ENCODE measurements around the gene WDR17. TPM values are rescaled to one million over a fixed set of nuclear protein-coding genes. Genes with fewer than 3 reads are reported as not detected.

WDR17 gene
- total RNA-seq, 5 donors from 2014 or later (not counting 1 experiment from before 2014, with no cell fraction given) = 0.92 to 2.0 (median 0.98) TPM

DNA sequence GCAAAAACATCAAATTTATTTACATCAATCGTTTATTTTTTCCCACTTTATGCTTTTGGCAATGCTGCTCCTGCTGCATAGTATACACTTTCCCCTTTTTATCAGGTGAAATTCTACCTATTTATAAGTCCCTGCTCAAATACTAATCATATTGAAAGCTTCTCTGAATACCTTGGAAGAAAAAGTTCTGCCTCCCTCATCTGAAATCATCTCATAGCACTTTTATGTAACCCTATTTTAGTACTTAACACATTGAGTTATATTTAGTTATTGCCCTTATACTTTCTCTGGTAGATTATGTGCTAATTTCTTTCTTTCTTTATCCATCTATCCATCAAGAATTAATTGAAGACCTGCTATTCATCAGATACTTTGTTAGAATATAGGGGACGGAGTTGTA, 1.1 kb upstream of the WDR17 start:
- CTCF ChIA-PET = no interaction called here

DNA sequence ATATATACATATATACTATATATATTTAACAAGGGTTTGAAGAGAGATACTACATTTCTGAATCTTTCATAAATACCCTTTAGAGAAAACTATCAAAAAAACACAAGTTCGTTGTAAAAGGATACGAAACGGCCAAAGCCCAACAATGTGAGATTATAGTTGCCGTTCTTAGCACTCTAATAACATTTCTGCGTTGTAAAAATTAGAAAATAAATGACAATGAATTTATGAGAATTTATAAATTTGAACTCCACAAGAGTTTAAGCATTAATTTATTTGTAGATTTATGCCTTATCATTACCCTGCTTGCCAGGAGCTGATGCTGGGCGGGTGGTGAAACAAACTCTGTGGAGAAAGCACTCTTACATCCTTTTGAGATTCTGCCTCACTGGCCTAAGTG, 1.1 kb downstream of the WDR17 start:
- H3K4me1 Mint-ChIP-seq = peaks cover 12 to 15% (median 12%) of the 10 kb centered on the region in 3 donors
- Histone ChIP-seq H3K4me3 (ENCODE audit: control insufficient read depth in 1 of 2, extremely low read depth in 1 of 2, low read length in 1 of 2) (no peak overlapping the region), H3K4me1 (ENCODE audit: control insufficient read depth in 1 of 2, extremely low read depth in 1 of 2, insufficient read depth in 2 of 2, low read length in 2 of 2) (peaks cover 4 to 9% of the 10 kb centered on the region in 2 experiments), H3K27ac (ENCODE audit: low read length) (no peak overlapping the region), H3K27me3 (replicated peaks in 1 of 2; ENCODE audit: control insufficient read depth in 2 of 2, extremely low read depth in 1 of 2, insufficient read depth in 2 of 2, low read length in 1 of 2) (peaks cover 0 to 7% of the 10 kb centered on the region in 2 experiments), H3K36me3 (ENCODE audit: control insufficient read depth in 2 of 2, extremely low read depth in 1 of 2, insufficient read depth in 1 of 2, low read length in 1 of 2) (no peaks in the 10 kb centered on the region), H3K9me3 (no peaks in the 10 kb centered on the region)
- POLR2A ChIA-PET = no interaction called here
- H3K4me3 Mint-ChIP-seq = no peak overlapping the region
- DNase-seq = no peak
- H3K27me3 Mint-ChIP-seq = peaks cover 8 to 12% of the 10 kb centered on the region in 2 donors
- ATAC-seq (replicated peaks in 1 of 4) = no peak
- no peak overlapping the region for H3K27ac Mint-ChIP-seq
- no peaks in the 10 kb centered on the region for H3K9me3 Mint-ChIP-seq
- CTCF ChIA-PET = no interaction called here
- no CpG with 5 or more reads among the region's 6 CpGs for WGBS (ENCODE audit: insufficient coverage)
- H3K36me3 Mint-ChIP-seq = no peaks in the 10 kb centered on the region

More for the DNA sequence above, 1.1 kb upstream of the WDR17 start:
- no peaks in the 10 kb centered on the region for H3K9me3 Mint-ChIP-seq
- ATAC-seq (replicated peaks in 1 of 4) = no peak
- WGBS (ENCODE audit: insufficient coverage) = 92% methylated on average over 1 of the region's 2 CpGs
- no peak overlapping the region for H3K27ac Mint-ChIP-seq
- H3K4me1 ChIP-seq (ENCODE audit: control insufficient read depth in 1 of 2, extremely low read depth in 1 of 2, insufficient read depth in 2 of 2, low read length in 2 of 2) = peaks cover 4 to 9% of the 10 kb centered on the region in 2 experiments
- peaks cover 12 to 15% (median 12%) of the 10 kb centered on the region in 3 donors for H3K4me1 Mint-ChIP-seq
- POLR2A ChIA-PET = interaction anchor here in 1 of 2 donors (0.6 kb wide), 1 partner anchor 11 kb away, joined by 3 read pairs; no protein-coding TSS in a partner anchor
- no peaks in the 10 kb centered on the region for H3K9me3 ChIP-seq
- H3K4me3 Mint-ChIP-seq = peak overlapping the region in 1 of 3 donors; percentile 89
- peaks cover 8 to 12% of the 10 kb centered on the region in 2 donors for H3K27me3 Mint-ChIP-seq
- H3K27ac ChIP-seq (ENCODE audit: low read length) = no peak overlapping the region
- H3K36me3 ChIP-seq (ENCODE audit: control insufficient read depth in 2 of 2, extremely low read depth in 1 of 2, insufficient read depth in 1 of 2, low read length in 1 of 2) = no peaks in the 10 kb centered on the region
- no peak for DNase-seq
- H3K4me3 ChIP-seq (ENCODE audit: control insufficient read depth in 1 of 2, extremely low read depth in 1 of 2, low read length in 1 of 2) = no peak overlapping the region
- H3K36me3 Mint-ChIP-seq = no peaks in the 10 kb centered on the region
- H3K27me3 ChIP-seq (replicated peaks in 1 of 2; ENCODE audit: control insufficient read depth in 2 of 2, extremely low read depth in 1 of 2, insufficient read depth in 2 of 2, low read length in 1 of 2) = peaks cover 0 to 7% of the 10 kb centered on the region in 2 experiments

GRCh38 chr4:176077561-176077960, 11.9 kb downstream of the WDR17 start:
- H3K4me3 ChIP-seq (ENCODE audit: control insufficient read depth in 1 of 2, extremely low read depth in 1 of 2, low read length in 1 of 2) = no peak overlapping the region
- ChIA-PET CTCF (interaction anchor here in 1 of 2 donors (0.7 kb wide), 1 partner anchor 247 kb away, joined by 4 read pairs; no protein-coding TSS in a partner anchor), POLR2A (no interaction called here)
- H3K27me3 Mint-ChIP-seq = peaks cover 0 to 3% of the 10 kb centered on the region in 2 donors
- H3K36me3 ChIP-seq (ENCODE audit: control insufficient read depth in 2 of 2, extremely low read depth in 1 of 2, insufficient read depth in 1 of 2, low read length in 1 of 2) = no peaks in the 10 kb centered on the region
- H3K27ac Mint-ChIP-seq = no peak overlapping the region
- H3K9me3 ChIP-seq = no peaks in the 10 kb centered on the region
- H3K36me3 Mint-ChIP-seq = no peaks in the 10 kb centered on the region
- H3K9me3 Mint-ChIP-seq = peaks cover 0 to 2% (median 0%) of the 10 kb centered on the region in 3 donors
- H3K27ac ChIP-seq (ENCODE audit: low read length) = no peak overlapping the region
- no peak overlapping the region for H3K4me3 Mint-ChIP-seq
- H3K4me1 Mint-ChIP-seq = no peaks in the 10 kb centered on the region
- ATAC-seq (replicated peaks in 1 of 4) (no peak), DNase-seq (no peak)
- H3K27me3 ChIP-seq (replicated peaks in 1 of 2; ENCODE audit: control insufficient read depth in 2 of 2, extremely low read depth in 1 of 2, insufficient read depth in 2 of 2, low read length in 1 of 2) = no peaks in the 10 kb centered on the region
- no peaks in the 10 kb centered on the region for H3K4me1 ChIP-seq (ENCODE audit: control insufficient read depth in 1 of 2, extremely low read depth in 1 of 2, insufficient read depth in 2 of 2, low read length in 2 of 2)

GRCh38 chr4:176084769-176085168, 19.1 kb downstream of the WDR17 start:
- no peaks in the 10 kb centered on the region for H3K36me3 Mint-ChIP-seq
- DNase-seq (no peak), ATAC-seq (replicated peaks in 1 of 4) (no peak)
- Histone ChIP-seq H3K4me1 (ENCODE audit: control insufficient read depth in 1 of 2, extremely low read depth in 1 of 2, insufficient read depth in 2 of 2, low read length in 2 of 2) (no peaks in the 10 kb centered on the region), H3K4me3 (ENCODE audit: control insufficient read depth in 1 of 2, extremely low read depth in 1 of 2, low read length in 1 of 2) (no peak overlapping the region), H3K9me3 (no peaks in the 10 kb centered on the region), H3K27me3 (replicated peaks in 1 of 2; ENCODE audit: control insufficient read depth in 2 of 2, extremely low read depth in 1 of 2, insufficient read depth in 2 of 2, low read length in 1 of 2) (no peaks in the 10 kb centered on the region), H3K36me3 (ENCODE audit: control insufficient read depth in 2 of 2, extremely low read depth in 1 of 2, insufficient read depth in 1 of 2, low read length in 1 of 2) (no peaks in the 10 kb centered on the region), H3K27ac (ENCODE audit: low read length) (no peak overlapping the region)
- H3K27ac Mint-ChIP-seq = no peak overlapping the region
- WGBS (ENCODE audit: insufficient coverage) = no CpG with 5 or more reads among the region's 2 CpGs
- no peaks in the 10 kb centered on the region for H3K9me3 Mint-ChIP-seq
- no peak overlapping the region for H3K4me3 Mint-ChIP-seq
- POLR2A ChIA-PET = no interaction called here
- H3K27me3 Mint-ChIP-seq = peaks cover 0 to 8% of the 10 kb centered on the region in 2 donors
- CTCF ChIA-PET = interaction anchor here in 1 of 2 donors (0.6 kb wide), 1 partner anchor 1108 kb away, joined by 3 read pairs; no protein-coding TSS in a partner anchor
- no peaks in the 10 kb centered on the region for H3K4me1 Mint-ChIP-seq

- Mint-ChIP-seq H3K27me3 (peaks cover 6 to 8% of the 10 kb centered on the region in 2 donors), H3K4me1 (no peaks in the 10 kb centered on the region), H3K27ac (no peak overlapping the region), H3K9me3 (peaks cover 0 to 12% (median 4%) of the 10 kb centered on the region in 3 donors), H3K36me3 (no peaks in the 10 kb centered on the region), H3K4me3 (no peak overlapping the region)
- H3K9me3 ChIP-seq = no peaks in the 10 kb centered on the region
- POLR2A ChIA-PET = no interaction called here
- no peaks in the 10 kb centered on the region for H3K27me3 ChIP-seq (replicated peaks in 1 of 2; ENCODE audit: control insufficient read depth in 2 of 2, extremely low read depth in 1 of 2, insufficient read depth in 2 of 2, low read length in 1 of 2)
- WGBS (ENCODE audit: insufficient coverage) = 53% methylated on average over 2 of the region's 2 CpGs
- no peak overlapping the region for H3K27ac ChIP-seq (ENCODE audit: low read length)
- DNase-seq (peak in 1 of 35 experiments; percentile 9), ATAC-seq (replicated peaks in 1 of 4) (no peak)
- CTCF ChIA-PET = no interaction called here
- H3K36me3 ChIP-seq (ENCODE audit: control insufficient read depth in 2 of 2, extremely low read depth in 1 of 2, insufficient read depth in 1 of 2, low read length in 1 of 2) = no peaks in the 10 kb centered on the region
- H3K4me3 ChIP-seq (ENCODE audit: control insufficient read depth in 1 of 2, extremely low read depth in 1 of 2, low read length in 1 of 2) = no peak overlapping the region
- no peaks in the 10 kb centered on the region for H3K4me1 ChIP-seq (ENCODE audit: control insufficient read depth in 1 of 2, extremely low read depth in 1 of 2, insufficient read depth in 2 of 2, low read length in 2 of 2)
These were observed 24.5 kb downstream of the WDR17 start for GRCh38 chr4:176090115-176090514.

DNA sequence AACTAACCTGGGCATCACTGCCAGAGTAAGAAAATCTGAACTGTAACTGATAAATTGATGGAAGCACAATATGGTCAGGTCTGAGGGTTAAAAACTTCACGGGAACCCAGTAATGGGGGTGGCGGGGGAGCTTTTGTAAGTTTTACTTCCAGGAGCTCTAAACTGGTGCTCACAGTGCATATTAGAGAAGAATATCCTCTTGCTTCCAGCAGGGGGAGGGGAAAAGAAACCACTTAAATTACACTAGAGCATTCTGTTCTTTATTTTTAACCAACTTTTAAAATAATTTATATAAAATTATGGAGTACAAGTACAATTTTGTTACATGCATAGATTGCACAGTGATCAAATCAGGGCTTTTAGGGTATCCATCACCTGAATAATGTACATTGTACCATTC, 33.7 kb downstream of the WDR17 start:
- H3K9me3 Mint-ChIP-seq = peaks cover 8 to 21% (median 12%) of the 10 kb centered on the region in 3 donors
- CTCF ChIA-PET = no interaction called here
- no peak overlapping the region for H3K27ac ChIP-seq (ENCODE audit: low read length)
- H3K4me3 Mint-ChIP-seq = no peak overlapping the region
- no peaks in the 10 kb centered on the region for H3K4me1 Mint-ChIP-seq
- no peaks in the 10 kb centered on the region for H3K9me3 ChIP-seq
- no peak overlapping the region for H3K4me3 ChIP-seq (ENCODE audit: control insufficient read depth in 1 of 2, extremely low read depth in 1 of 2, low read length in 1 of 2)
- no peaks in the 10 kb centered on the region for H3K36me3 ChIP-seq (ENCODE audit: control insufficient read depth in 2 of 2, extremely low read depth in 1 of 2, insufficient read depth in 1 of 2, low read length in 1 of 2)
- no peak for DNase-seq
- WGBS (ENCODE audit: insufficient coverage) = 80% methylated on average over 1 of the region's 2 CpGs
- H3K27me3 ChIP-seq (replicated peaks in 1 of 2; ENCODE audit: control insufficient read depth in 2 of 2, extremely low read depth in 1 of 2, insufficient read depth in 2 of 2, low read length in 1 of 2) = no peaks in the 10 kb centered on the region
- peaks cover 17 to 19% of the 10 kb centered on the region in 2 donors for H3K27me3 Mint-ChIP-seq
- H3K4me1 ChIP-seq (ENCODE audit: control insufficient read depth in 1 of 2, extremely low read depth in 1 of 2, insufficient read depth in 2 of 2, low read length in 2 of 2) = no peaks in the 10 kb centered on the region
- no peak overlapping the region for H3K27ac Mint-ChIP-seq
- POLR2A ChIA-PET = no interaction called here
- no peak for ATAC-seq (replicated peaks in 1 of 4)
- H3K36me3 Mint-ChIP-seq = no peaks in the 10 kb centered on the region

All from T-cell (primary cell).